HG02571 (cell line): ENCODE results near the gene IREB2.

Experiments
- ATAC-seq: cut with Tn5 transposase; IDR thresholded peaks from one replicate; pipeline ENCODE4 v1.9.1; 2021; ENCODE audit warnings: mild to moderate bottlenecking, moderate library complexity; ENCODE audit not compliant: unreplicated experiment

The IREB2 gene

GRCh38 chr15:78540141-78540870 is 102.3 kb downstream of the IREB2 start, which contains the start of gene PSMA4:
PSMA4 (plus strand) TSS chr15:78540444; CDS start chr15:78541928, 1,484 bp downstream.
- ATAC-seq = peak; percentile 78

- no peak for ATAC-seq
Measured at GRCh38 chr15:78540871-78541743, 103.1 kb downstream of the IREB2 start.

GRCh38 chr15:78541744-78542034 is 103.7 kb downstream of the IREB2 start:
- no peak for ATAC-seq

GRCh38 chr15:78542647-78543046 is 104.6 kb downstream of the IREB2 start:
- ATAC-seq = no peak

- ATAC-seq = no peak
Measured at GRCh38 chr15:78550194-78550593, 112.2 kb downstream of the IREB2 start.

- no peak for ATAC-seq
Measured at GRCh38 chr15:78550815-78551214, 112.8 kb downstream of the IREB2 start.
